ENCODE data around the gene MINK1.

DNA sequence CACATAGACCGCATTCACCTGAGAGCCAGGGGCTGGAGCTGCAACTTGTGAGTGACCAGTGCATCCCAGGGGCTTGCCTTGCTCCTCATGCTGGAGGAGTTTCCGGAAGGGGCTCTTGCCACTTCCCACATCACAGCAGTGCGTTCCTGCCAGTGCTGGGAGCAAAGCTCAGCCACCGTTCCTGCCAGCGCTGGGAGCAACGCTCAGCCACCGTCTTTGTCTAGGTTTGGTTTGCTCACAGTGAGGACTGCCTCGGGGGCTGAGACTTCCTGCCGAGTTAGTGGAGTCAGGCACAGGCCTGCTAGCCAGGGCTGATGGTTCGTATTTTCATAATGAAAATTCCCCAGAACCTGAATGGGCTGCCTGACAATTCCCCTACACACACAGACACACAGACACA is 75.2 kb downstream of the MINK1 start:
- TF ChIP-seq, protein P1, sequence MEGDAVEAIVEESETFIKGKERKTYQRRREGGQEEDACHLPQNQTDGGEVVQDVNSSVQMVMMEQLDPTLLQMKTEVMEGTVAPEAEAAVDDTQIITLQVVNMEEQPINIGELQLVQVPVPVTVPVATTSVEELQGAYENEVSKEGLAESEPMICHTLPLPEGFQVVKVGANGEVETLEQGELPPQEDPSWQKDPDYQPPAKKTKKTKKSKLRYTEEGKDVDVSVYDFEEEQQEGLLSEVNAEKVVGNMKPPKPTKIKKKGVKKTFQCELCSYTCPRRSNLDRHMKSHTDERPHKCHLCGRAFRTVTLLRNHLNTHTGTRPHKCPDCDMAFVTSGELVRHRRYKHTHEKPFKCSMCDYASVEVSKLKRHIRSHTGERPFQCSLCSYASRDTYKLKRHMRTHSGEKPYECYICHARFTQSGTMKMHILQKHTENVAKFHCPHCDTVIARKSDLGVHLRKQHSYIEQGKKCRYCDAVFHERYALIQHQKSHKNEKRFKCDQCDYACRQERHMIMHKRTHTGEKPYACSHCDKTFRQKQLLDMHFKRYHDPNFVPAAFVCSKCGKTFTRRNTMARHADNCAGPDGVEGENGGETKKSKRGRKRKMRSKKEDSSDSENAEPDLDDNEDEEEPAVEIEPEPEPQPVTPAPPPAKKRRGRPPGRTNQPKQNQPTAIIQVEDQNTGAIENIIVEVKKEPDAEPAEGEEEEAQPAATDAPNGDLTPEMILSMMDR (tag by site-specific recombination; IDR thresholded peaks at IDR 0.05): no peak
- no peak for TF ChIP-seq ZNF24 (tag by site-specific recombination; IDR thresholded peaks at IDR 0.05)
- no peak for TF ChIP-seq ZNF501 (tag by site-specific recombination; IDR thresholded peaks at IDR 0.05)
- no peak for TF ChIP-seq ZNF239 (tag by site-specific recombination; IDR thresholded peaks at IDR 0.05)
- TF ChIP-seq YY1 (tag by site-specific recombination; IDR thresholded peaks at IDR 0.05): no peak
- TF ChIP-seq, protein P2, sequence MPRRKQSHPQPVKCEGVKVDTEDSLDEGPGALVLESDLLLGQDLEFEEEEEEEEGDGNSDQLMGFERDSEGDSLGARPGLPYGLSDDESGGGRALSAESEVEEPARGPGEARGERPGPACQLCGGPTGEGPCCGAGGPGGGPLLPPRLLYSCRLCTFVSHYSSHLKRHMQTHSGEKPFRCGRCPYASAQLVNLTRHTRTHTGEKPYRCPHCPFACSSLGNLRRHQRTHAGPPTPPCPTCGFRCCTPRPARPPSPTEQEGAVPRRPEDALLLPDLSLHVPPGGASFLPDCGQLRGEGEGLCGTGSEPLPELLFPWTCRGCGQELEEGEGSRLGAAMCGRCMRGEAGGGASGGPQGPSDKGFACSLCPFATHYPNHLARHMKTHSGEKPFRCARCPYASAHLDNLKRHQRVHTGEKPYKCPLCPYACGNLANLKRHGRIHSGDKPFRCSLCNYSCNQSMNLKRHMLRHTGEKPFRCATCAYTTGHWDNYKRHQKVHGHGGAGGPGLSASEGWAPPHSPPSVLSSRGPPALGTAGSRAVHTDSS (tag by site-specific recombination; IDR thresholded peaks at IDR 0.05): no peak
- TF ChIP-seq ZSCAN18 (tag by site-specific recombination; IDR thresholded peaks at IDR 0.05): no peak
- no peak for TF ChIP-seq ZFP41 (tag by site-specific recombination; IDR thresholded peaks at IDR 0.05; ENCODE audit: borderline replicate concordance)
- TF ChIP-seq SALL2 (tag by site-specific recombination; IDR thresholded peaks at IDR 0.05; ENCODE audit: borderline replicate concordance): no peak
- TF ChIP-seq ZNF423 (tag by site-specific recombination; IDR thresholded peaks at IDR 0.05): no peak
- TF ChIP-seq ZBTB7A (tag by site-specific recombination; IDR thresholded peaks at IDR 0.05; ENCODE audit: low read depth): no peak
- TF ChIP-seq, protein P3, sequence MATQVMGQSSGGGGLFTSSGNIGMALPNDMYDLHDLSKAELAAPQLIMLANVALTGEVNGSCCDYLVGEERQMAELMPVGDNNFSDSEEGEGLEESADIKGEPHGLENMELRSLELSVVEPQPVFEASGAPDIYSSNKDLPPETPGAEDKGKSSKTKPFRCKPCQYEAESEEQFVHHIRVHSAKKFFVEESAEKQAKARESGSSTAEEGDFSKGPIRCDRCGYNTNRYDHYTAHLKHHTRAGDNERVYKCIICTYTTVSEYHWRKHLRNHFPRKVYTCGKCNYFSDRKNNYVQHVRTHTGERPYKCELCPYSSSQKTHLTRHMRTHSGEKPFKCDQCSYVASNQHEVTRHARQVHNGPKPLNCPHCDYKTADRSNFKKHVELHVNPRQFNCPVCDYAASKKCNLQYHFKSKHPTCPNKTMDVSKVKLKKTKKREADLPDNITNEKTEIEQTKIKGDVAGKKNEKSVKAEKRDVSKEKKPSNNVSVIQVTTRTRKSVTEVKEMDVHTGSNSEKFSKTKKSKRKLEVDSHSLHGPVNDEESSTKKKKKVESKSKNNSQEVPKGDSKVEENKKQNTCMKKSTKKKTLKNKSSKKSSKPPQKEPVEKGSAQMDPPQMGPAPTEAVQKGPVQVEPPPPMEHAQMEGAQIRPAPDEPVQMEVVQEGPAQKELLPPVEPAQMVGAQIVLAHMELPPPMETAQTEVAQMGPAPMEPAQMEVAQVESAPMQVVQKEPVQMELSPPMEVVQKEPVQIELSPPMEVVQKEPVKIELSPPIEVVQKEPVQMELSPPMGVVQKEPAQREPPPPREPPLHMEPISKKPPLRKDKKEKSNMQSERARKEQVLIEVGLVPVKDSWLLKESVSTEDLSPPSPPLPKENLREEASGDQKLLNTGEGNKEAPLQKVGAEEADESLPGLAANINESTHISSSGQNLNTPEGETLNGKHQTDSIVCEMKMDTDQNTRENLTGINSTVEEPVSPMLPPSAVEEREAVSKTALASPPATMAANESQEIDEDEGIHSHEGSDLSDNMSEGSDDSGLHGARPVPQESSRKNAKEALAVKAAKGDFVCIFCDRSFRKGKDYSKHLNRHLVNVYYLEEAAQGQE (tag by site-specific recombination; IDR thresholded peaks at IDR 0.05): no peak
- TF ChIP-seq ZBTB1 (tag by site-specific recombination; IDR thresholded peaks at IDR 0.05): no peak
